ENCODE results near the gene SPATS2. TPM values are rescaled to one million over a fixed set of nuclear protein-coding genes. Genes with fewer than 3 reads are reported as not detected.

SPATS2 gene
- total RNA-seq, 1 donor from 2014 or later = 69.0 TPM

DNA sequence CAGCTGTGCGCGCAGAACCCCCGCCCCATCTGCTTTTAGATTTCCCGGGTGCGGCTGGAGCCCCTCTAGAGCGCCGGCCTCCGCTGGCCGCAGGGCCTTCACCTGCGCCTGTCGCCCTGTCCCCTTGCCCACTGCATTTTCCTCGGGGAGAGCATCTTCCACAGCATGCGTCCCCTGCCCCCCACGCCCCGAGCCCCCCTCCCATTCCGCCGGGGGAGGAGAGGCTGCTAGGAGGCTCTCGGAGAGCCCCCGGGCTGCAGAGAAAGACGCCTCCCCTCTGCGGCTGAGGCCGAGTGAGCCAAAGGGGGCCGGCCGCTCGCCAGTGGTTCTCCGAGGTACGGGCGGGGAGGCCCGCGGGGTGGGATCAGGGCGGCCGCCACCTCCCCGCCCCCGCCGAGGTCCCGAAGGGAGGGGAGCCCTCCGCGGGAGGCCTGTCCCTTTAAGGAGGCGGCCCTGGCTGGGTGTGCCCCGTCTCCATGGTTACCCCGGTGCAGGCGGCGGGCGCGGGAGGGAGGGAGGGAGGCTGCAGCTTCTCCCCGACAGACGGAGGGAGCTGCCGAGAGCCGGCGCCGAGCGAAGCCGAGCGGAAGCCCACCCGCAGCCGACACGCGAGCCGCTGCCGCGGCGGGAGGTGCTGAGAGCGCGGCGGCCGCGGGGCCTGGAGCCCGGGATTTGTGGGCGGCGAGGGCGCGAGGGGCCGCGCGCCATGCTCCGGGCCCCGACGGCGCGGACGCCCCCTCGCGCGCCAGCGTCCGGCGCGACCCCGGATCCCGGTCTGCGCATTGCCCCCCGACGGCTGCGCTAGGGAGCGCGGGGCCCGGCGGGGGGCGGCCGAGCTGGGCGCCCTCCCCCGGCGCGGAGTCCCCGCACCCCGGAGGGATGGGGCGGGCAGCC lies 171.5 kb downstream of the SPATS2 start, which contains the start of gene KCNH3:
Gene KCNH3, plus strand, starts transcription at position 521 of the 894 bp plus-strand sequence. CDS start 387 bp downstream, outside the sequence.
- Mint-ChIP-seq H3K27ac (no peak within 1 kb of the TSS), H3K4me3 (peak within 1 kb of the TSS; percentile 63), H3K9me3 (no peaks in the 10 kb centered on the region), H3K27me3 (ENCODE audit: low read depth) (peaks cover 74% of the 10 kb centered on the region), H3K4me1 (peaks cover 33% of the 10 kb centered on the region), H3K36me3 (no peaks in the 10 kb centered on the region)
- TF ChIP-seq, protein P1, sequence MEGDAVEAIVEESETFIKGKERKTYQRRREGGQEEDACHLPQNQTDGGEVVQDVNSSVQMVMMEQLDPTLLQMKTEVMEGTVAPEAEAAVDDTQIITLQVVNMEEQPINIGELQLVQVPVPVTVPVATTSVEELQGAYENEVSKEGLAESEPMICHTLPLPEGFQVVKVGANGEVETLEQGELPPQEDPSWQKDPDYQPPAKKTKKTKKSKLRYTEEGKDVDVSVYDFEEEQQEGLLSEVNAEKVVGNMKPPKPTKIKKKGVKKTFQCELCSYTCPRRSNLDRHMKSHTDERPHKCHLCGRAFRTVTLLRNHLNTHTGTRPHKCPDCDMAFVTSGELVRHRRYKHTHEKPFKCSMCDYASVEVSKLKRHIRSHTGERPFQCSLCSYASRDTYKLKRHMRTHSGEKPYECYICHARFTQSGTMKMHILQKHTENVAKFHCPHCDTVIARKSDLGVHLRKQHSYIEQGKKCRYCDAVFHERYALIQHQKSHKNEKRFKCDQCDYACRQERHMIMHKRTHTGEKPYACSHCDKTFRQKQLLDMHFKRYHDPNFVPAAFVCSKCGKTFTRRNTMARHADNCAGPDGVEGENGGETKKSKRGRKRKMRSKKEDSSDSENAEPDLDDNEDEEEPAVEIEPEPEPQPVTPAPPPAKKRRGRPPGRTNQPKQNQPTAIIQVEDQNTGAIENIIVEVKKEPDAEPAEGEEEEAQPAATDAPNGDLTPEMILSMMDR (IDR thresholded peaks at IDR 0.05; ENCODE audit: unreplicated experiment) = no peak
- peak; percentile 68 to 70 for DNase-seq (ENCODE audit: low spot score in 2 of 2, unreplicated experiment in 2 of 2)

DNA sequence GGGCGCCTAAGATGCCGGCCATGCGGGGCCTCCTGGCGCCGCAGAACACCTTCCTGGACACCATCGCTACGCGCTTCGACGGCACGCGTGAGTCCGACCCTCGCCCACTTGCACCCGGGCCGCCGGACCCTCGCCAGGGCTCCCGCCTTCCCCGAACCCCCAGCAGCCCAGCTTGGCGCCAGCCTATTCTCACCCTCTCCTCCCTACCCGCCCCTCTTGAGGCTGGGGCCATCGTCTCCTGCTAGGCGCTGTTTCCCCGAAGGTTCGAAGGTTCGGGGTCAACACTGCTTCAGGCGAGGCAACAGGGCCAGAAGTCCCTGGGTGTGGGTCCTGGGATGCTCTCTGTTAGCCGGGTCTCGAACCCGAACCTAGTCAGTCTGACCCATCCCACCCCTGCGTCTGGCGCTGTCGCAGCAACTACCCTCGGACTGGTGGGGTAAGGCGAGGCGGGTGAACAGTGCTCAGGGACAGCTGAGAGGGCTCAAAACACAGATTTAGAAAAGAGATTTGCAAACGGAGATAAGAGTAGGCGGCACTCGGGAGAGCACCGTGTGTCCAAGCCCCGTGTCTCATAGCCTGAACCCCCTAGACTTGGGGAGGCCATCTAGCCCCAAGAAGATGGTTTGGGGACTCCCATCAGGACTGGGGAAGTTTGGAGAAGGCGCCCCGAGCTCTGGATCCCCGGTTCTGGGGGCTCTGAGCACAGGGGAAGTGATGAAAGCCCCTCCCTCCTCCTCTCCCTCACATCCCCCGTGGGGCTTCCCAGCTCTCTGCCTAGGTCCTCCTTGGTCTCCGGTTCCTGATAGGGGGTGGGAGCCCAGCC lies 172.4 kb downstream of the SPATS2 start:
- no peak for DNase-seq (ENCODE audit: low spot score in 2 of 2, unreplicated experiment in 2 of 2)
- Mint-ChIP-seq H3K4me3 (peak overlapping the region; percentile 46), H3K36me3 (no peaks in the 10 kb centered on the region), H3K27ac (no peak overlapping the region), H3K27me3 (ENCODE audit: low read depth) (peaks cover 81% of the 10 kb centered on the region), H3K9me3 (no peaks in the 10 kb centered on the region), H3K4me1 (peaks cover 35% of the 10 kb centered on the region)
- TF ChIP-seq, protein P1 (IDR thresholded peaks at IDR 0.05; ENCODE audit: unreplicated experiment) = no peak

DNA sequence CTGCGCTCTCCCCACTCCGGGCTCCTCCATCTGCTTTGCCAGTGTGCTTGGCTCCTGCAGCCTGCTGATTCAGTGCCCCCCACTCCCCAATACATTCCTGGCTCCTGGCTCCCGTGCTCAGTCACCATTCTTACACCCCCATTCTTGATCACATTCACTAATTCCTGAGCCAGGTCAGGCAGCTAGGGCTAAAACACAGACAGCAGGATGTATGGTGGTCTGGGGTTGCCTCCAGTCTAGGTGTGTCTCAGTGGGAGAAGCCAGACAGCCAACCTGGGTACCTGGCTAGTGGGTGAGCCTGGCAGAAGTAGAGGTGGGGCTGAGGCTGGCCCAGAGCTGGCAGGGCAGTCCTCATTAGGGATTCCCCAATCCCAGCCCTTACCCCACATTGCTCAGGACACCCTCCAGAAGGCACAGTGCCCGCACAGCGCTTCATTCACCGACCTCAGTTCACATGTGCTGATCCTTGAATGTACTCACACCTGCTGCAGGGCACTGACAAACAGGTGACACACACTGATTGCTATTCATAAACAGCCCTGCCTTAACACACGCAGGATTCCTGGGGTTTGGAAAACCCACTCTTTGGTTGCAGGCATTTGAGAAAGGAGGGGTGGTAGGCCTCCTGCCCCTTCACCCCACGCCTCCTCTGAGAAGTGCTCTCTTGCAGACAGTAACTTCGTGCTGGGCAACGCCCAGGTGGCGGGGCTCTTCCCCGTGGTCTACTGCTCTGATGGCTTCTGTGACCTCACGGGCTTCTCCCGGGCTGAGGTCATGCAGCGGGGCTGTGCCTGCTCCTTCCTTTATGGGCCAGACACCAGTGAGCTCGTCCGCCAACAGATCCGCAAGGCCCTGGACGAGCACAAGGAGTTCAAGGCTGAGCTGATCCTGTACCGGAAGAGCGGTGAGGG lies 173.2 kb downstream of the SPATS2 start:
- DNase-seq (ENCODE audit: low spot score in 2 of 2, unreplicated experiment in 2 of 2) = no peak
- Mint-ChIP-seq H3K4me3 (peak overlapping the region; percentile 46), H3K27ac (peak overlapping the region; percentile 9), H3K4me1 (peaks cover 28% of the 10 kb centered on the region), H3K9me3 (no peaks in the 10 kb centered on the region), H3K27me3 (ENCODE audit: low read depth) (peaks cover 84% of the 10 kb centered on the region), H3K36me3 (no peaks in the 10 kb centered on the region)
- TF ChIP-seq, protein P1 (IDR thresholded peaks at IDR 0.05; ENCODE audit: unreplicated experiment) = no peak

DNA sequence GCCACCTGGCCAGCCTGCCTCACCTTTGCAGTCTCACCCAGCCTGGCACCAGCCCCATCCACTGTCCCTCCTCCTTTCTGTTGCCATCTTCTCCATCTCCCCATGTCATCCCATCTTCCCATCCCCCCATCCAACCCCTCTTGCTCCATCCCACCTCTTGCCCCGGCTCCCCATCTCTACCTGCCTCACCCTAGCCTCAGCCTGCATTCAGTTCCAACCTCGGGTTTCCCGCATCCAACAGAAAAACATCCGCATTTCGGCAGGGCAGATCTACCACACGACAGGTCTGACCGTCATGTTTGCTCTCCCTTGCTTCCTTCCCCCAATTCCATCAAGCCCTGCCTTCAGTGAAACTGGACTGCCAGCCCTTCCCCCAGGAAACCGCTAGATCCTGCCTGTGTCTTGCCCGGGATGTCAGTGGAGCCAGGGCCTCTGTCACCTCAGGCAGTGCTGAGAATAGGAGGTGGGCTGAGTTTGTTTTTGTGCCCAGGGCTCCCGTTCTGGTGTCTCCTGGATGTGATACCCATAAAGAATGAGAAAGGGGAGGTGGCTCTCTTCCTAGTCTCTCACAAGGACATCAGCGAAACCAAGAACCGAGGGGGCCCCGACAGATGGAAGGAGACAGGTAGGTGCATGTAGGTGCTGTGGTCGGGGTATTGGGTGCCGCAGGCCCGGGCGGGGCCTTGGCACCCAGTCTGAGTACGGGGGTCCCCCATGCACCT lies 174.0 kb downstream of the SPATS2 start:
- no peak for DNase-seq (ENCODE audit: low spot score in 2 of 2, unreplicated experiment in 2 of 2)

More for the DNA sequence above, 174.0 kb downstream of the SPATS2 start:
- peak overlapping the region; percentile 27 for H3K27ac Mint-ChIP-seq
- TF ChIP-seq, protein P1 (IDR thresholded peaks at IDR 0.05; ENCODE audit: unreplicated experiment) = no peak
- peaks cover 24% of the 10 kb centered on the region for H3K4me1 Mint-ChIP-seq
- no peaks in the 10 kb centered on the region for H3K9me3 Mint-ChIP-seq
- H3K27me3 Mint-ChIP-seq (ENCODE audit: low read depth) = peaks cover 85% of the 10 kb centered on the region
- no peak overlapping the region for H3K4me3 Mint-ChIP-seq
- H3K36me3 Mint-ChIP-seq = no peaks in the 10 kb centered on the region

Data from mesothelial cell of epicardium (in vitro differentiated cells).